NCI-H1436 treated with DMSO at 0.1 percent for 48 hours (cell line): ENCODE measurements around the gene TBCD.

Source experiments
- DNase-seq: peaks from one replicate; lab custom pipeline; 2025; lab: John Stamatoyannopoulos, UW

The TBCD gene

DNA sequence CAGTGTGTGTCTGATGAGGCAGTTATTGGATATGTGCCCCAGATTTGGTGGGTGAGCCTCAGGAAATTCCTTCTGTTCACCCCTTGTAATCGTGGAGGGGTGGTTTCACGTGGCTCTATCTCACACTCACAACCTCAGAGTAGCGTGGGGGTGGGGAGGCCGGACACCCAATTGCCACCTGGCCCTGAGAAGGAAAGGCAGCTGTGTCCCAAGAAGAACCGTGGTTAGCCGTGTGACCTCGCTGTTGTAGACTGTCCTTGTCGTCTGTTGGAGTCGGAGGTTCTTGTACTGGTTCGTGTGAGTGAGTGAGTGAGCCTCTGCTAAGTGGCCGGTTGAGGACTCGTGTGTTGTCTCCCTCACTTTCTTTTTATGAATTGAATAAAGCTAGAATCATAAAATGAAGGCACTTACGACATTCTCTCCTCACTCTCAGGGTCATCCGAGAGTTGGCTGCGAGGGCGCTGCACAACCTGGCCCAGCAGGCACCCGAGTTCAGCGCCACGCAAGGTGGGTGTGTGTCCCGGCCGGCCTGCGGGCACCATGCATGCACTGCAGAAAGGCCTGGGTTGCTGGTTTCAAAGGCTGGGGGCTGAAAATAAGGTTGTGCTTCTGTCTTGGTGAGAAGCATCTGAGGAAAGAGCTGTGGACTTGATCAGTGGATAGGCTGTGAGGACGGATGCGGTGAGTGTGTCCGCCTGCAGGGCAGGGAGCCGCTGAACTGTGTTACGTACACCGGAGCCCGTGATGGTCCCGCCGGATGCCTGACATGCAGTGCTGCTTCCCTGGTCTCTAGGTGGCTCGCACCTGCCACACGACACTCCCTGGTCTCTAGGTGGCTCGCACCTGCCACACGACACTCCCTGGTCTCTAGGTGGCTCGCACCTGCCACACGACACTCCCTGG is 151.4 kb downstream of the TBCD start:
- no peak for DNase-seq

DNA sequence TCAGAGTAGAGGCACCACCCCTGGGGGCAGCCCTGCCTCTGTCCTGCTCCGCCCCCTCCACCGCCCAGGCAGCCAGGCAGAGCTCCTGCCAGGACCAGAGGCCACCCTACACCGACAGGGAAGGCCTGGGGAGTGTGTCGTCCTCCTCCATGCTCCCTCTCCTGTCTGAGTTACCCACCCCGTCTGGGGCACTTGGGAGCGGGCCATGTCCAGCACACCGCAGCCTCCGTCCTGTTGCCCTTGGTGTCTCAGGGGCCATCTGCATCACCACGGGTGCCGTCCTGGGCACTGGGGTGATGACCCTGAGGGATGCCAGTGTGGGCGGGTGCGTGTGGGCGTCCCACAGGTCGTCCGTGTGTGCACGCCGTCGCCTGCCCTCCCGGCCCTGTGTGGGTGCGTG is 153.3 kb downstream of the TBCD start:
- DNase-seq, result no peak

DNA sequence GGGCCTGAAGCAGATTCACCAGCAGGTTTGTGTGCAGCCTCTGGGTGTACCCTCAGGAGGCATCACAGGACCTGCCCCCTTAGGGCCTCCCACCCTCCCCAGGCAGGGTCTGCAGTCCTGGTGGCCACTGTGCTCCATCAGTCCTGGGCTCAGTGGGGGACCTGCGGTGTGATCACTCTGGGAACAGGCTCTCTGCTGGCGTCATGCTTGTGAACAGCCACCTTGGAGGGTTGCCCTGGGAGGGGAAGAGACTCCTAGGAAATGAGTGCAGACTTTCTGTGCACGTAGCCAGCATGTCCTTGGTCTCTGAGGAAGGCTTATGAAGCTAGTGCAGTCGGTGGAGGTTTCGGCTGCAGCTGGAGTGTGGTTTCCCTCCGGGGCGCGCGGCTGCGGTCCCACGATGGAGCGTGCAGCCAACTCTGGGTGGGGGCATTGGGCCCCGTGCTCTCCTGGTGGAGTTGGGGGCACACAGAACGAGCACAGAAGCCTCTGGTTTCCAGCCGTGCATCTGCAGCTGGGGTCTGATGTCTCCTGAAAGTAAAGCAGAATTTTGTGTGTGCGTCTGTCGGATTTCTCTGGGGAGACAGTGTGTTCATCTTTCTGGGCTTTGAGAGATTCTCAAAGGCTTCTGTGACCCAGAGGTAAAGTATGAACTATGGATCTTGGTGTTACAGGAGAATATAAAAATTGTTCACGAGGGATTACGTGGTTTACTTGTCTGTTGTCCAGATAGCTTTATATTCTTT is 156.1 kb downstream of the TBCD start:
- DNase-seq, result no peak

DNA sequence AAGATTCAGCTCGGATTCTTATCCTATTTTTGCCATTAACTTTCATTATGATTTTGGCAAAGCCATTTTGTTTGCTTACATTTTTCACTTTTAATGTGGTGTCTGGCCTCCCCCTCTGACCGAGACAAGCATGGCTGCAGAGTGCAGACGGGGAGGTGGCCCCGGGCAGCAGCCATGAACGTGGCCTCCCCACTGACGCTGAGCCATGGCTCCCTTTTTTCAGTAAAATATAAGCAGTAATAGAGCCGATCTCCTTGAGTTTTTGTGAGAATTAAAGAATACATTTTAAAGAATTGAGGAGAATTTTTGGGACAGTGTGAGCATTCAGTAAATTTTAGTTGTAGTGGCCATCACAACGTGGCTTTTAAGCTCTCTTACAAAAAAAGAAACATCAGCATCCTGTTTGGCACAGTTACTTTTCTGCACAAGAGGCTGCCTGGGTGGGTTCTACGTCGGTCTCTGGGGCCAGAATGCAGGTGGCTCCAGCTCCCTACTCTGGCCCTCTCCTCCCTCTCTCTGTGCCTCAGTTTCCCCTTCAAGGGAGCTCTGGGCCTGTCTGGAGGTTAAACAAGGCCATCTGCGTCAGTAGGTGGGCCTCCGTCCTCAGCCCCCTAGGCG is 156.8 kb downstream of the TBCD start:
- no peak for DNase-seq

DNA sequence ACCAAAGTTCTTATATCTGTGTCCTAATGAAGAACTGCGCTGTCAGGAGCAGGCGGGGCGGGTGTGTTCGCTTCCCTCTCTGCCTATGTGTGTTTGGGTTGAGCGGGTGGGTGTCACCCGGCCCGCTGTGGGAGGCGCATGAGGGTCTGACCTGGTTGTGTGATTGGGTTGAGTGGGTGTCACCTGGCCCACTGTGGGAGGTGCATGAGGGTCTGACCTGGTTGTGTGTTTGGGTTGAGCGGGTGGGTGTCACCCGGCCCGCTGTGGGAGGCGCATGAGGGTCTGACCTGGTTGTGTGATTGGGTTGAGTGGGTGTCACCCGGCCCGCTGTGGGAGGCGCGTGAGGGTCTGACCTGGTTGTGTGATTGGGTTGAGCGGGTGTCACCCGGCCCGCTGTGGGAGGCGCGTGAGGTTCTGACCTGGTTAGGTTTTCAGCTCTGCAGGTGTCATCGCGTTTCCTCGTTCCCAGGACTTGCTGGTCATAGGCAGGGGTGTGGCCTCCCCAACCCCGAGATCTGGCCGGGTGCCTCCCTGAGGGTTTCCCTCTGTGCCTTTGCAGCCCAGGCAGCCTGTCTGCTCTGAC is 157.5 kb downstream of the TBCD start:
- no peak for DNase-seq

DNA sequence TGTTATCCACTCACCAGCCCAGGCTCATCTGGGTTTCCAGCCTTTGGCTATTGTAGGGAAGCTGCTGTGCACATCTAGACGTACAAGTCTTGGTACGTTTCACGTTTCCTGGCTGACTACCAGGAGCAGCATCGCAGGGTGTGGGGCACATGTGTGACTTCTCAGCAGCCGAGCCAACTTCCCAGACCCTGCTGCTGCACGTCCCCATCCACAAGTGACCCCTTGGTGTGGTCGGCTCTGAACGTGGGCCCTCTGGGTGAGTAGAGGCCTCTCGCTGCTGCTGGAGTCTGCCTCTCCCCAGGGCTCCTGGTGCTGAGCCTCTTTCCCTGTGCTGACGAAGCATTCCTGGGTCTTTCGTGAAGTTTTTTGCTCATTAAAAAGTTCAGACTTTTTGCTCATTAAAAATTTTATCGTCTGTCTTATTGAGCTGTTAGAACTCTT is 158.2 kb downstream of the TBCD start:
- DNase-seq, result no peak

DNA sequence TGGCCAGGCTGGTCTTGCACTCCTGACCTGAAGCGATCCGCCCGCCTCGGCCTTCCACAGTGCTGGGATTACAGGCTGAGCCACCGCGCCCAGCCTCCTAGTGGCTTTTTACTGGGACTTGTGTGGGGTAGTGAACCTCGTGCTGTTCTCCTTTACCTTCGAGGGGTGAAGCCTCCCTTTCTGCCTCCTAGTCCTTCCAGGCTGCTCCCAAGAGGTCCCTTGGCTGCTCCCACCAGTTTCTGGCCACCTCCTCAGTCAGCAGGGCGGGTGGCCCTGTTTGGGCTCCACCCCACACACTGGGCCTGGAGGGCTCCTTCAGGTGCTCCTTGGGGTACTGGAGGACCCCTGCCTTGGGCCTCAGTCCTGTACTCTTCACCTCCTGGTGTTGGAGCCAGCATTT is 158.9 kb downstream of the TBCD start:
- no peak for DNase-seq

DNA sequence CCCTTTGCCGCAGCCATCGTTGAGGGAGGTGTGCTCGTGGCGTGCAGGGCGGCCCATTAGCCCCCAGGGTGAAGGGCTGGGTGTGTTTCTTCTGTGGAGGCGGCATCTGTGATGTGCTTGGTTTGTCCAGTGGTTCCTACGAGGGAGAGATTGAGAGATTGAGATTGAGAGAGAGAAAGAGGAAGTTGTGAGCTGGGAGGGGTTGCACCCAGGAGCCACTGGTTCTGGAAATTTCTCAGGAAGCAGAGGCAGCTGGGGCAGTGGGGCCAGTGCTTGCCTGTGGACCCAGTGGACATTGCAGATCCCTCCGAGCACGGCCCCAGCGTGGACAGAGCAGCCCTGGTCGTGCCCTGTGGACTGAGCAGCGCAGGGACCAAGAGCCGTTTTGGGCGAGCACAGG is 160.0 kb downstream of the TBCD start:
- no peak for DNase-seq

DNA sequence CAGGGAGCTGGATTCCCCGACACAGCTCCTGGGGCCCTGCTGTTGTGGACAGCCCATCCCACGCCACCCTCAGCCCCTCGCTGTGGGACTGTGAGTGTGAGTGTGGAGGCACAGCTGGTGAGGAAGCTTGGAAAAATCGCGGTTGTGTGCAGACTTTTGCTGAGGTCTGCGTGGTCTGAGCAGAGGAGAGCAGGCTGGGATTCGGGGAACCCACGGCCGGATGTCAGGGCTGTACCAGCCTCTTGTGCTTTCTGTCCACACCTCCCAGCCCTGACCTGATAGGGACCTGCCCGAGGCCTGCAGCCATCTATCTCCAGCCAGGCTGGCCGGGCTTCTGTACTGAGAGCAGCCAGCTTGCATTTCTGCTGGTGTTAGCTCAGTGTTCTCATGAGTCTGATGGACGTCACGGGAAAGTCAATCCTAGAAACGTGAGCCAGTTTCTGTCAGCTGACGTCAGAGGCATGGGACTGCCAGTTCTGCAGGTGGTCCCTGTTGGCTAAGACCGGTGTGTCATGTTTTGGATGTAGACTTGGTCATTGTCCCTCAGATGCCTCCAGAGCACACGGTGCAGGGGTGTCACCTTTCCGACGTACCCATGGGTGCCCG is 160.7 kb downstream of the TBCD start:
- no peak for DNase-seq

DNA sequence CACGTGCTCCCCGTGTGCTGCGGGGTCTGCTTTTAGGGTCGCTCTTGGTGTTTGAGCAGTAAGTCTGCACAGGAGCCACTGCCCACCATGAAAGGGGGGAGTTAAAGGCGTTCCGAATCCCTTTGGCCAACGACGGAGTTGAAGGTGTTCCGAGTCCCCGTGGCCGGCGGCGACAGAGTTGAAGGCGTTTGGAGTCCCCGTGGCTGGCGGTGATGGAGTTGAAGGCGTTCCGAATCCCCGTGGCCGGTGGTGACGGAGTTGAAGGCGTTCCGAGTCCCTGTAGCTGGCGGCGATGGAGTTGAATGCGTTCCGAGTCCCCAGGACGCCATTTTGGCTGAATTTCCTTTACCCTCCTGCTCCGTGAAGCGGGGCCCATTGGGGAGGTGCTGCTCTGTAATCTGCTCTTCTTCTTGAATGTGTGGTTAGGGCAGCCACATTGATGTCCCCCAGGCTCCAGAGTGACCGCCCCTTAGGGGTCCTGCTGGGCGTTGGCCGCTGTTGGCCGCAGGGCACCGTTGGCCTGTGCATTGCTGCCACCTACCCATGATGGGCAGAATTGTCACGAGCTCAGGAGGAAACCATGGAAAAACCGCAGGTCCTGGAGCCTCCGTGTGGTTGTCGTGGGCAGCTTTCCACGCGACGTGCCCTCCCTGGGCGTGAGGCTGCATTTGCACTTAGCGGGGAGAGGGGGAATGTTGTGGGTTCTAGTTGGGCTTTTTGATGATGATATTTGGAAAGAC is 161.6 kb downstream of the TBCD start:
- DNase-seq, result no peak

DNA sequence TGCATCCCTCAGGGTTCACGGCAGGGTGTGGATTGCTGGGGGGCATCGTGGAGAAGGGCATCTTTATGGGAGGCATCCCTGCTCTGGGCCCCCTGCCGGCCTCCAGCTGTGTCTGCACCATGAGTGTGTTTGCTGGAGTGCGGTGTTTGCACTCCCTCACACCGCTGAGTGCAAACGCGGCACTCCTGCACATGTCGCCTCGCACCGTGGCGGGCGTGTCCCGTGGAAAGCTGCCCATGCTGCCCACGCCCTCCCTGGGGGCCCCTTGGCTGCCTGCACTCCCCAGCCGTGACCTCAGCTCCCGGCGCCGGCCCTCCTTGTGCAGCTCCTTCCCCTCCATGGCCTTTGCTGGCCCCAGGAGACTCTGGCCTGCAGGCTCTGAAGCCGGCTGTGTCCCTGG is 162.5 kb downstream of the TBCD start:
- DNase-seq, result no peak

DNA sequence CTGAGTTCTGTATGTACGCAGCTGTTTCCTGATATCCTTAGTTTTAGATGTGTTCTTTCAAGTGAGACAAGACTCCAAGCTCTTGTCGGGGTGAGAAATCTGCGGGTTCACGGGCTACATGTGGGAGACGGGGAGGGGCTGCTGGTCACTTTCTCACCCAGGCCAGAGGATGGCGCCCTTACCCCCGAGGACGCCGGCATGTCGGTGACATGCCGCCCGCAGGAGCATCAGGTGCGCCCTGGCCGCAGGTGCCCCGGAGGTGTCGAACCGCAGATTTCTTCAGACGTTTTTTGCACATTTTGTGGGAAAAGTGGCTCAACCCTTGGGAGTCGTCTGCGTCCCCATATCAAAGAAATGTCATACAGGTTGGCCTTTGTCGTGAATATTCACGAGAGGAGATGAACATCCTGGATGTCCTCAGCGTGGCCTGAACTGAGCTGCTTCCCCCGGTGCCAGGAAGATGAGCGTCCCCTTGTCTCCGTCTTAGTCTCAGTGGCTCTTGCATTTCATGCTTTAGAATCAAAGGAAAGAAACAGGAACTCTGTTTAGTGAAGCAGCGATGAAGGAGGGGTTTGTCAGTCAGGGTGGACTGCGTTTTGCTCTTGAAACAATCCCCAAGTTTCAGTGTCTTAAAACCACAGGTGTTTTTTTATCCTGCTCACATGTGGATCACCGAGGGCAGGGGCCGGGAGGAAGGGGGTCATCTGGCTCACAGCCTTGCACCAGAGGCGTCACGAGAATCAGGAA is 163.3 kb downstream of the TBCD start:
- no peak for DNase-seq

DNA sequence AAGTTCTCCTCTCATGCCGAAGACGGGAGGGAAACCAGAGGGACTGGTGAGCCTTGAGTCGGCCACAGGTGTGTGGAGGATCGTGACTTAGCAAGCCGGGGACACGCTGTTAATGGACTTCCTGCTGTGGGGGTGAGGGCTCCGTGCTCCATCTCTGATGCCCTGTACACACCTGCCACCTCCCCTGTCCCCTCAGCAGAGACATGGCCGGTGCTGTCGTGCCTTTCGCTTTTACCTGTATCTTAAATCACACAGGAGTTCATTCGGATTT is 163.8 kb downstream of the TBCD start:
- no peak for DNase-seq

DNA sequence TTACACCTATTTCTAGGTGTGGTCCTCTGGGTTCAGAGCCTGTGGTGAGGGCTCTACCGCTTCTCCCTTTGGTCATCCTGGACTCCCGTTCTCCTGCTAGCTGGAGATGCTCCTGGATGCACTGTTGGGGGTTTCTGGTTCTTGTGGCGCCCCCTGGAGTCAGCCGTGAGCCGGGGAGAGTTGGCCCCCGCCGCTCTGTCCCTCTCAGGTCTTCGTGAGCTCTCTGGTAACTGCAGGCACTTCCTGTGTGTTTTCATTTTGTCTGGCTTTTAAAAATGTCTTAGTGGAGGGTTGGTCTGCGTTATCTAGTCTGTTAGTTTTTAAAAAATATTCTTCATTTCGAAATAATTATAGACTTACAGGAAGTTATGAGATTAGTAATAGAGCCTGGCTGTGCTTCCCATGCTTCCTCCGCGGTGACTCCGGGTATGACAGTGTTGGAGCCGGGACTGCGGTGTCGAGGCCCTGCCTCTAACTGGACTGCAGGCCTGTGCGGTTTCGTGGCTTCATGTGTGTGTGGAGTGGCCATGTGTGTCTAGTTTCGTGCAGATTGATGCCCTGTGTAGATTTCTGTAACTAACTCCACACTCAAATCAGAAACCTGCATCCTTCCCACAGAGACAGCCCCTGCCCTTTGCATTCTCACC is 166.0 kb downstream of the TBCD start:
- DNase-seq, result no peak

DNA sequence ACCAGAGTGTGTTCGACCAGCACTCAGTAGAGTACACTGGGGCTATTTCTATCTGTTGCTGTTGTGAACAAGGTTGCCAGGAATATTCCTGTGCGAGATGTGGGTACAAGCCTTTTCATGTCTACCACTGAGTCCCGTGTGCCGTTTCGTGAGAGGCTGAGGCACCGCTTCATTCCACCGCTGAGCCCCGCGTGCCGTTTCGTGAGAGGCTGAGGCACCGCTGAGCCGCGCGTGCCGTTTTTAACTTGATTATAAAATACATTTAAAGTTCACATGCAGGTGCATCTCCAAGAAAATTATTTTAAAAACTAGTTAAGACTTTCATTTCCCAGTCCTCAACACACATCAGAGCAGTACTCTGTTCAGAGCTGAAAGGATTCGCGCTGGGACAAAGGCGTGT is 166.6 kb downstream of the TBCD start:
- no peak for DNase-seq

DNA sequence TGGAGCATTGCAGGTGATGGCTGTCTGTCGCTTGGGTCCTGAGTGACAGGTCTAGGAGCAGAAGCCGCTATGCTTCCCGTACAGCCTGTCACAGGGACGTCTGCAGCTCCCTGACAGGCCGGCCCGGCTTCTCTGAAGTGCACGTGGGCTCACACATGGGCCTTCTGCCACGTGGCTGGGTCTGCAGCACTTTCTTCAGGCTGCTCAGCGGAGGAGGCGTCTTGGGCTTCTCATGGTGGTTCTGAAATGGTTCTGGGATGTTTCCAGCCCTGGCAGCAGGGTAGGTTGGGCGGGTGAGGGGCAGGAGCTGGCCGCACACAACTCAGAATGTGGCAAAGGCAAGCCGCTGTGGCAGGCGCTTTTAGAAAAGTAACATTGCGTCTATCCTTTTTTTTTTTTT is 168.3 kb downstream of the TBCD start:
- no peak for DNase-seq

DNA sequence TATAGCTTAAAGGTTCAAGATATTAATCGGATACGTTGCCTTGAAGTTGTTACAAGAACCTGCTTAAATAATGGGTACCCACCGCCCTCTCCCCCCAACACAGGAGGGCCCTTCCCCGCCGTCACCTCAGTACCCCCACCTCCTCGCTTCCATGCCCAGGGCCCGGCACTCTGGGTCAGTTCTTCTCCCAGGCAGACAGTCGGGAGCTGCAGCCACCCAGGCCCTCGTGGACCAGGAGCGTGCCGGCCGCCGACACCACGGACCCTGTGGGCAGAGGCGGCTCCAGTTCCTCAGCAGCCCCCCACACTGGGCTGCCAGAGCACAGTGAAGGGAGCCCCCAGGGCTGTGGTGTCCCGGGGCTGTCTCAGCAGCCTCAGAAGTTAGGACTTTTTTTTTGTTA is 168.8 kb downstream of the TBCD start:
- DNase-seq, result no peak

DNA sequence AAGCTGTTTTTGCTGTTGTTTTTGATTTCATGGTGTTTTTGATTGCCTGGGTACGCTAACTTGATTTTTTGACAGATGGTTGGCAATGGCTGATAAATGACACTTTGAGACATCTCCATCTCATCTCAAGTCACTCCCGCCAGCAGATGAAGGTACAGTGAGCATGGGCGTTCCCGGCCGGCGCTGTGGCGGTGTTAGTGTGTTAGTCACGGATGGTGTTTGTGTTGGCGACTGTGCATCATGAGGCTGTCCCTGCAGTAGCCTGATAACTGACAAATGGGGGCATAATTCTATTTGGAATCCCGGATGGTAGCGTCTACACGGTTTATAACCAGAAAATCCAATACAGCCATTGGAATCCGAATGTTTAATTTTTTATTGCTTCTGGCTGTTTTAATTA is 169.6 kb downstream of the TBCD start:
- DNase-seq, result no peak

DNA sequence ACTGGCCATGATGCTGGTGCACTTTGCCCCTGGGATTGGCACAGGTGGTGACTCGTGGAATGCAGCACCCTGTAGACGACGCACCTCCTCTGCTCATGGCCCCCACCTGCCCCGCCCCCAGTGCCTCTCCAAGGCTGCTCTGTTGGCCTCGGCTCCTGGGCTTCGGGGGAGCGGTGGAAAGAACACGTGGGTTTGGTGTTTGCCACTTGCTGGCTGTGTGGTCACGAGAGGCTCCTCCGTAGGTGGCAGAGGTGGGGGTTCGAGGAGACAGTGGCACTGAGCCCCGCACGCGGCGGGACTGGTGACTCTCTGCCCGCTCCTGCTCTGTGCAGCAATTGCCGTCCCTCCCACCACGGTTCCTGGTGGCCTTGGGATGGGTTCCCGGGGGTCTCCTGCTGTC is 170.8 kb downstream of the TBCD start:
- no peak for DNase-seq

DNA sequence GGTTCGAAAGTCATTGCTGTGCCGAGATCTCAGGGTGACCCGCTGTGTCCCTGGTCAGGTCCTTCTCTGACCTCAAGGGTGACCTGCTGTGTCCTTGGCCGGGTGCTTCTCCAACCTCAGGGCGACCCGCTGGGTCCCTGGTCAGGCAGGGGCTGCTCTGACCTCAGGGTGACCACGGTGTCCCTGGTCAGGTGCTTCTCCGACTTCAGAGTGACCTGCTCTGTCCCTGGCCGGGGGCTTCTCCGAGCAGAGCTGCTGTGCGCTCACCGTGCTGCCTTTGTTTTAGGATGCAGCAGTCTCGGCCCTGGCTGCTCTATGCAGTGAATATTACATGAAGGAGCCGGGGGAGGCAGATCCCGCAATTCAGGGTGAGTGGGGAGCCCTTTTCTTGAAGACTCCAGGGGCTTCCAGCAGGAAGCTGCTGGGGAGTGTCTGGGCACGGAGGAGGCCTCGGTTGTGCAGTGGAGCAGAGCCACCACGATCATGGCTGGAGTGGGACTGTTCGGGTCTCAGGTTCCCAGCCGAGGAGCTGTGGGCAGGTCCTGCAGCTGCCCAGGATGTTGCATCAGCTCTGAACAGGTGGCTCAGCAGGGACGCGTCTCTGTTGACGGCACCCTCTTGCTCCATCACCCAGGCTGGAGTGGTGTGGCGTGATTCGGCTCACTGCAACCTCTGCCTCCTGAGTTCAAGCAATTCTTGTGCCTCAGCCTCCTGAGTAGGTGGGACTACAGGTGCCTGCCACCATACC is 171.7 kb downstream of the TBCD start:
- no peak for DNase-seq
